ENCODE measurements around the gene TSPEAR.

TSPEAR gene

GRCh38 chr21:44518686-44519085 is 192.7 kb downstream of the TSPEAR start:
- TF ChIP-seq, protein P1, sequence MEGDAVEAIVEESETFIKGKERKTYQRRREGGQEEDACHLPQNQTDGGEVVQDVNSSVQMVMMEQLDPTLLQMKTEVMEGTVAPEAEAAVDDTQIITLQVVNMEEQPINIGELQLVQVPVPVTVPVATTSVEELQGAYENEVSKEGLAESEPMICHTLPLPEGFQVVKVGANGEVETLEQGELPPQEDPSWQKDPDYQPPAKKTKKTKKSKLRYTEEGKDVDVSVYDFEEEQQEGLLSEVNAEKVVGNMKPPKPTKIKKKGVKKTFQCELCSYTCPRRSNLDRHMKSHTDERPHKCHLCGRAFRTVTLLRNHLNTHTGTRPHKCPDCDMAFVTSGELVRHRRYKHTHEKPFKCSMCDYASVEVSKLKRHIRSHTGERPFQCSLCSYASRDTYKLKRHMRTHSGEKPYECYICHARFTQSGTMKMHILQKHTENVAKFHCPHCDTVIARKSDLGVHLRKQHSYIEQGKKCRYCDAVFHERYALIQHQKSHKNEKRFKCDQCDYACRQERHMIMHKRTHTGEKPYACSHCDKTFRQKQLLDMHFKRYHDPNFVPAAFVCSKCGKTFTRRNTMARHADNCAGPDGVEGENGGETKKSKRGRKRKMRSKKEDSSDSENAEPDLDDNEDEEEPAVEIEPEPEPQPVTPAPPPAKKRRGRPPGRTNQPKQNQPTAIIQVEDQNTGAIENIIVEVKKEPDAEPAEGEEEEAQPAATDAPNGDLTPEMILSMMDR (IDR thresholded peaks at IDR 0.05; ENCODE audit: control insufficient read depth, extremely low read depth, insufficient read depth): no peak
- peak overlapping the region; percentile 83 for H3K4me3 ChIP-seq (ENCODE audit: low read depth, low read length)
- no peak for DNase-seq (ENCODE audit: low read depth)

DNA sequence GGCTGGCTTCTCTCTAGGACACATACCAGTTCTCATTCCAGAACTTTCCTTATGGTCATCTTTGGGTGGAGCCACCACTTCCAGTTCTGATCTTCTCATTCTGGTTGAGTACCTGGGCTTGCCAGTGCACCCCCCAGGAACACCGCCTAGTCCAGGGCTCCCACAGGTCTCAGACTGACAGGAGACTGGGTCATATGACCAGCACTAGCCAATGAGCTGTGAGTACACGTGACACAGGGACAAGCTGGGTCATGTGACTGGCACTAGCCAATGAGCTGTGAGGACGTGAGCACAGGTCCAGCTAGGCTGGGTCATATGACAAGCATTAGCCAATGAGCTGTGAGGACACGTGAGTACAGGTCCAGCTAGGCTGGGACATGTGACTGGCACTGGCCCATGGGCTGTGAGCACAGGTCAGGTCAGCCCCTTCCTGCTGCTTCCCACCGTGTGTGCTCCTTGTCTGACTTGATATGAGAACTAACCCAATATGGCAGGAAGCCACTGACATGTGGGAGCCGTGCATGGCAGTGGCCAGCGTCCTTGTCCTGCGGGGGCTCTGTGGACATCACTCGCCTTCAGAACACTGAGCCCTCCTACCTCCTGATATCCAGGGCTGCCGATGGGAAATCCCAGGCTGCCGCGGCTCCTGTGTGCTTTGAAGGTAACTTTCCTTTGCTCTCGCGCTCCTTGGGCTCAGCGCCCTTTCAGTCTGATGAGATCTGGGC is 194.0 kb downstream of the TSPEAR start:
- peak; percentile 100 for DNase-seq (ENCODE audit: low read depth)
- TF ChIP-seq, protein P1 (IDR thresholded peaks at IDR 0.05; ENCODE audit: control insufficient read depth, extremely low read depth, insufficient read depth): no peak
- peak overlapping the region; percentile 83 for H3K4me3 ChIP-seq (ENCODE audit: low read depth, low read length)

GRCh38 chr21:44516828-44517174 is 194.6 kb downstream of the TSPEAR start:
- TF ChIP-seq, protein P1 (IDR thresholded peaks at IDR 0.05; ENCODE audit: control insufficient read depth, extremely low read depth, insufficient read depth): no peak
- peak overlapping the region; percentile 83 for H3K4me3 ChIP-seq (ENCODE audit: low read depth, low read length)
- DNase-seq (ENCODE audit: low read depth): no peak

GRCh38 chr21:44516342-44516741 is 195.0 kb downstream of the TSPEAR start:
- TF ChIP-seq, protein P1 (IDR thresholded peaks at IDR 0.05; ENCODE audit: control insufficient read depth, extremely low read depth, insufficient read depth): no peak
- DNase-seq (ENCODE audit: low read depth): no peak
- peak overlapping the region; percentile 83 for H3K4me3 ChIP-seq (ENCODE audit: low read depth, low read length)

DNA sequence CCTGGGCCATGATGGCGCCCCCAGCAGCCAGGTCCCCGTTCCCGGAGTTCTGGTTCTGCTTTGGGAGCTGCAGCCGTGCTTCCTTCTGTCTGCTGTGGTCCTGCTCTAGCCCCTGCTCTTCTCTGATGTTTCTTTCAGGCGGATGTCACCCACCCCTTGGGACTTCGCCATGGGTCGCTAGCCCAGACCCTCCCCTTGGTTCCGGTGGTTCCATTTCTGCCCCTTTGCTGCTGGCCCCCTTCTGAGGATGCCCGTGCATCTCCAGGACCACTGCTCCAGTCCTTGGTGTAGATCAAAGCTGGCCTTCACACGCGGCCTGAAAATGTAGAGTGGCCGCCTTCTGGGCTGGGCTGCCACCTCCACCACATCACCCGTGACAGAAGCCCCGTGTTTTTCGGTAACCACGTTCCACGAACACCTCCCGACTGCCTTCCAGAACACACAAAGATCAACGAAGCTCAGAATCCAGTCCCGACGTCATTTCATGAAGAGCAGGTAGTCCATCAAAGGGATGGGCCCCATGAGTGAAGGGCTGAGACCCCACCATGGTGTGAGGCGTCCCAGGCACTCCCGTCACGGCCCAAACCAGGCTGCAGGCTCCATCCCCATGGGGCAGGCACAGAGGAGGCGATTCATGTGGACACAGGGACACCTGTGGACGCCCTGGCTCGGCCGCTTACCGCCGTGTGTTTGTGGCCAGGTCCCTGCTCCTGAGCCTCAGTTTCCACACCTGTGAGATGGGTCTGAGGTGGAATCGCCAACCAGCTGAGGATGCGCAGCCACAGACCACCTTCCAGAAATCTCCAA is 195.8 kb downstream of the TSPEAR start:
- no peak overlapping the region for H3K4me3 ChIP-seq (ENCODE audit: low read depth, low read length)
- TF ChIP-seq, protein P1 (IDR thresholded peaks at IDR 0.05; ENCODE audit: control insufficient read depth, extremely low read depth, insufficient read depth): no peak
- DNase-seq (ENCODE audit: low read depth): no peak

DNA sequence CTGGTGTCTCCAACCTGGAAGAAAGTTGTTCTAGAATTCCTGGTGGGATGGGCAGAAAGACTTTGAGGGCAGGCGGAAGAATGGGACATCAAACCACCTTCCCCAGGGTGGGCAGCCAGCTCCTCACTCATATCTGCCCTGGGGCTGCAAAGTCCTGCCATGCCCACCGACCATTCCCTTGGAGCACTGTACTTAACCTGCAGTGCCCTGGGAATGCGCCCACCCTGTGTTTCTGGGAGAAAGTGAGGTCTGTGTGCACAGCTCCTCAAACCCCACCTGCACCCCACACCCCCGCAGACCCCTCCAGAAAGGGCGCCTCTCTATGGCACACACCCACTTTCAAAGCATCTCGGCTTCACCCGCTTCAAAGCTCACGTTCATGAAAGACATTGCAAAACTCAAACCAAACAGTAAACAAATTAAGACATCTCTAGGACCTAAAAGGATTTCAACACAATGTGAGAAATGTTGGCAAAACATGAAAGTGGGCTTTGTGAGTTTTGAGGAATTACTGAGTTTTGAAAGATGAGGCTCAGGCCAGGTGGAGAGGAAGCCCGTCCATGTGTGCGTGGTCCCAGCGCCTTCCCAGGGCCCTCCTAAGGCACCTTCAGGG is 196.5 kb downstream of the TSPEAR start:
- no peak overlapping the region for H3K4me3 ChIP-seq (ENCODE audit: low read depth, low read length)
- TF ChIP-seq, protein P1 (IDR thresholded peaks at IDR 0.05; ENCODE audit: control insufficient read depth, extremely low read depth, insufficient read depth): no peak
- no peak for DNase-seq (ENCODE audit: low read depth)

All from LNCaP clone FGC (cell line).